Stimulated activated CD8-positive, alpha-beta memory T cell treated with anti-CD3 and anti-CD28 coated beads, Interleukin-15, amount 100 ng/mL, for 24 hours (primary cell): ENCODE measurements around the gene INAVA.
"Not testable (repeated sequence)": the region's sequence is repeated elsewhere in the genome, so short reads cannot be mapped to it uniquely, and the experiment has no call there.

Source experiments
- DNase-seq: peaks from one replicate; pipeline ENCODE4 v3.0.0-alpha.2; 2020; ENCODE audit warnings: low read depth

The INAVA gene

DNA sequence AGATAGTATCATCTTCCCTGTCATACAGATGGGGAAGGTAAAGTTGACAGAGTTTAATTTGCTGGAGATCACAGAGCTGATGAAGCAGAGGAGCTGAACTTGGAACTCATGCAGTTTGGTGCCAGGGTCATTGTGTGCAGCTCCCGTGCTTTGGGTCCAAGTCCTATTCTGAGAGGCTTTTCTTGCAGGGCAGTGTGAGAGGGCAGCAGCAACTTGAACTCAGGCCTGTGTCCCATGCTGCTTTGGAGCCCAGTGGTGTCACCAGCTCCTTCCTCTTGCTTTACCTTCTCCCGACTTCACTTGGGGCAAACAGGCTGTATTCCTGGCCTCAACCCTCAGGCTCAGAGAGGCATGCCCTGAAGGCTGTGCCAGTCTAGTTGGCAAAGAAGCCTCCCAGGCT, 24.7 kb downstream of the INAVA start:
- no peak for DNase-seq

GRCh38 chr1:200921571-200922110, 26.9 kb downstream of the INAVA start:
- DNase-seq: no peak

DNA sequence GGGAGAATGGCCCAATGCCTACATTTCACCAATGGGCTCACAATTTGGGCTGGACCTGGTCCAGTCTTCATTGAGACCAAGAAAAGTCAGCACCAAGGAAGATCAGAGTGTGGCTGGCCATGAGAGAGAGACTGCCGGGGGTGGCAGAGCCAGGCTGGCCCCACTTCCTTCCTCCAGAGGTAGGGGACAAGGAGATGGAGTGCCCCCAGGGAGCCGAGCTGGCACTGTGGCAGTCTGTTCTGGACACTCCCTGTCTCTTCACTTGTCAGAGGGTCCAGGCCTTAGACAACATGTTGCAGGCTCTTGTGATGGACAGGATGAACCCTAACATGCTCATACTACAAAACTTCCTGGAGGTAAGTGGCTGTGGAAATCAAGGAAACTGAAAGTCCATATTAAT, 27.7 kb downstream of the INAVA start:
- DNase-seq: no peak

- no peak for DNase-seq
These were observed 28.9 kb downstream of the INAVA start for GRCh38 chr1:200923601-200924000.

- no peak for DNase-seq
These were observed 31.1 kb downstream of the INAVA start for GRCh38 chr1:200925831-200926230.

GRCh38 chr1:200929530-200930278, 35.0 kb downstream of the INAVA start:
- no peak for DNase-seq

DNA sequence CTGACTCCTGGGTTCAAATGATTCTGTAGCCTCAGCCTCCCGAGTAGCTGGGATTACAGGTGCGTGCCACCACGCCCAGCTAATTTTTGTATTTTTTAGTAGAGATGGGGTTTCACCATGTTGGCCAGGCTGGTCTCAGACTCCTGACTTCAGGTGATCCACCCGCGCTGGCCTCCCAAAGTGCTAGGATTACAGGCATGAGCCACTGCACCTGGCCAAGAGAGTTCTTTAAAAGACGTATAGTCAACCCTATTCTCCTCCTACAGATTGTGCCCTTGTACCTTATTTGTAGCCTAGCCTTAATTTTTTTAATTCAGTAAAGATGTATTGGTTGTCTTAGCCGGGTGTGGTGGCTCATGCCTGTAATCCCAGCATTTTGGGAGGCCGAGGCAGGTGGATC, 35.6 kb downstream of the INAVA start:
- not testable (repeated sequence) for DNase-seq

GRCh38 chr1:200931776-200932175, 37.1 kb downstream of the INAVA start:
- no peak for DNase-seq

- no peak for DNase-seq
These were observed 40.1 kb downstream of the INAVA start for GRCh38 chr1:200934676-200935245.

DNA sequence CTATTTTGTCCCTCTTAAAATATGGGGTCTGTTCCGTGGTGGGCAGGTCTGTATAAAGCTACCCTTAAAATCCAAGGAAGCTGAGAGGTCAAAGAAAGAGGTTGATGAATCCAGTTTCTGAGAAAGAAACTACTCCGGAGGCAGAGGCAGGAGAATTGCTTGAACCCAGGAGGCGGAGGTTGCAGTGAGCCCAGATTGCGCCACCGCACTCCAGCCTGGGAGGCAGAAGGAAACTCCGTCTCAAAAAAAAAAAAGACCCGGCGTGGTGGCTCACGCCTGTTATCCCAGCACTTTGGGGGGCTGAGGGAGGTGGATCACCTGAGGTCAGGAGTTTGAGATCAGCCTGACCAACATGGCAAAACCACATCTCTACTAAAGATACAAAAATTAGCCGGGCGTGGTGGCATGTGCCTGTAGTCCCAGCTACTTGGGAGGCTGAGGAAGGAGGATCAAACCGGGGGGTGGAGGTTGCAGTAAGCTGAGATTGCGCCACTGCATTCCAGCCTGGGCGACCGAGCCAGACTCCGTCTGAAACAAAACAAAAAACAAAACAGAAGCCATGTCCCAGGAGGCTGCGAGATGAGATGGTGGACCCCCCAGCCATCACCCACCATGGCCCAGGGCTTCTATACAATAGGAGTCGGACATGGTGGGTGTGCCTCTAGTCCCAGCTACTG, 40.7 kb downstream of the INAVA start:
- not testable (repeated sequence) for DNase-seq

GRCh38 chr1:200938955-200939354, 44.3 kb downstream of the INAVA start:
- DNase-seq: no peak

DNA sequence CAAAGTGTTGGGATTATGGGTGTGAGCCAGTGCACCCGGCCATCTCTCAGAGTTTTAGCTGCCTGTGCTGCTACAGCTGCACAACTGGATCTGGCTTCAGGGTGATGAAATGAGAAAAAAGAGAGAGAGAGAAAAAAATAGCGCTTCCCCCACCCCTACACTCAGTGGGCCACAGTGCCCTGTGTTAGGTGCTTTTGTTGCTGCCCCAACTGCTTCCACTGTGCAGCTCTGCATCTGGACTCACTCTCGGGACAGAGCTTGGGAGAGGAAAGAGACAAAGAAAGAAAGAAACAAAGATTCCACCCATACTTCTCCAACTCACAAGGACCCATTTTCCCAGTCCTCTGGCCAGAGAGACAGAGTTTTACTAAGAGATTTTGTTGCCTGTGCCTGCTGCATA, 50.4 kb downstream of the INAVA start:
- DNase-seq: no peak

GRCh38 chr1:200947059-200947566, 52.4 kb downstream of the INAVA start:
- DNase-seq: no peak

DNA sequence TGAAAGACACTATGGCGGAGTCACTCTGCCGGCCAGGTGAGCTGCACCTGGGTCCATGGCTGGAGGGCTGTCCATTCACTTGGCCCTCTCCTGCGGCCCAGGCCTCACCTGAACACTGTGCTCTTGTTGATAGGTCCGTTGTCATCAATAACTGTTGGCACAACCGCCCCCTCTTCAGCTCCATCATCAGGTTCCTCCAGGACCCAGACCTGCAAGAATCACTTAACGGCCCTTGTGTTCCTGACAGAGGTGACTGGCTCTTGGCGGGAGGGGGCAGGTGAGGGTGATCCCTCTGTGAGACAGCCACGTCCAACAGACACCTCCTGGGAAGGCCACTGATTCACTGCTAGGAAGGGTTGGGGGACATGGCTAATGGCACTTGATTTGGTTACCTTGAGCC, 54.9 kb downstream of the INAVA start:
- DNase-seq: no peak

DNA sequence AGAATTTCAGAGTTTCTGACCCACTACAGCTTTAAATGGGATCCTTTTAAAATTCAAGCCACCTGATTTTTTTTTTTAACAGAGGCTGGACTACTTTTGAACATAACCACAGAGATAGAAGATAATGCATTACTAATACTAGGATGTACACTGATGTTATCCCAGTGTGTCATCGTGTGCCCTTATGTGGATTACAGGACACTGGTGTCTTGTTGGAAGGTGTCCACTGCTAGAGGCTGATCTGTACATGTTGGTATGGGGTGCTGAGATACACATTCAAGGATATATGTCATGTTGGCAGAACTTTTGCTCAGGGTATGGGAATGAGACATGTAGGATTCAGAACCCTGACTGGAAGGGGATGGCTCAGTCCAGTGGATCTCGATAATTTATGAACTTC, 56.3 kb downstream of the INAVA start:
- no peak for DNase-seq

DNA sequence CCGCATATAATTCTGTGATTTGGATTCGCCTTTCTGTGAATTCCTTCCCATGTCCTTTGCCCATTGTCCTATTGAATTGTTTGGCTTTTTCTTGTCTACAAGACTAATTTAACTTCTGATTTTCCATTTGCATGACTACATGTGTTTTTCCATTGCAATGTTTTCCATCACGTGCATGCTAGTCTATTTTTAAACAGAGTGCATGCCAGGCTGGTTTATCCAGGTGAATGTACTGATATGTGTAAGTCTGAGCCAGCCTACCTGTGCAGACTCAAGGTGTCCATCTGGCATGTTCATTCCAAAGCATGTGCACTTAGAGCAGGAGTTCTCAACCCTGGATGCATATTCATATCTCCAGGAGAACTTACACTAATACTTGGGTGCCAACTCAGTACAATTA, 59.7 kb downstream of the INAVA start:
- no peak for DNase-seq

DNA sequence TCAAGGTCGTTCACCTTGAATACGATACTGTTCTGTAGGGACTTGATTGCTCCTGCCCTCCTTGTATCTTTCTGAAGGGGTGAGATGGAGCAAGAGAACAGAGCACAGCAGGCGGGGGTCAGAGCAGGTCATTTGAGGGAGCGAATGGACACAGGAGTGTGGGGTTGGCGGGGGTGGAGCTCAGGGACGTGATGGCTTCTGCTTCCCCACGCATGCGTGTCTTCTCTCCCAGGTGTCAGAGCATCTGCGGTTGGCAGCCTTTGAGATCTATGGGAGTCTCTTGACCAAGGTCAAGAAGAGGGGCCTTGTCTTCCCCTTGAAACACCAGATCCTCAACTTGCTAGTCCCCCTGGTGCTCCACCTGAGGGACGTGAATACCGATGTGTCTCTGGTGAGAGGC, 63.9 kb downstream of the INAVA start:
- no peak for DNase-seq

- DNase-seq: no peak
These were observed 64.8 kb downstream of the INAVA start for GRCh38 chr1:200959411-200959921.

DNA sequence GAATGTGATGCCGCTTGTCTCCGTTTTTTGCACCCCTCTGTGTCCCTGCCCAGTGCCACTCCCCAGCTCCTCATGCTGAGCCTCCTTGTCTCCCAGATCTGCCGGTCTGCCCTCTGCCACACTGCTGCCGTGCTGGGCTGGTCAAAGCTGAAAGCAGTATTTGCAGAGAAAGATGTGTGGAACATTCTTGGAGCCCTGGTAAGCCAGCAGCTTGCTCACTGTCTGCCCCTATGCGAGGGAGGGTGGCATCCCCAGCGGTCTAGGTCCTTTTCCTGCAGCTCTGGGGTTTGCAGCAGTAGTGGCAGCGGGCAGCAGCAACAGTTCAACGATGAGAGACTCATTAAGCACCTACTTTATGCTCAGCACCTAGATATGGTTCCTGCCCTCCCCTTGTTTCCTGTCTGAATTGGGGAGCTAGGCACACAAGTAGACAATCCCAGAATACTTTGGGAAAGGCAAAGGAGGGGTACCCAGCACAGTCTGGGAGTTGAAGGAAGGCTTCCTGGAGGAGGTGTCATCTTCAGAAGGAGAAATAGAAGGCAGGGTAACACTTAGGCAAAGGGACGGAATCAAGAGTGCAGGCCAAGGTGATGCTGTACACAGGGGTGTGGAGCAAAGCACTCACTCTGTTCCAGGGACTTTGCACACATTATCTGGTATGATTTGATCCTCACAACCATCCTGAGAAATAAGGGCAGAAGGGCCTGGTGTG, 65.7 kb downstream of the INAVA start:
- DNase-seq: no peak

- DNase-seq: no peak
These were observed 66.2 kb downstream of the INAVA start for GRCh38 chr1:200960948-200961340.

DNA sequence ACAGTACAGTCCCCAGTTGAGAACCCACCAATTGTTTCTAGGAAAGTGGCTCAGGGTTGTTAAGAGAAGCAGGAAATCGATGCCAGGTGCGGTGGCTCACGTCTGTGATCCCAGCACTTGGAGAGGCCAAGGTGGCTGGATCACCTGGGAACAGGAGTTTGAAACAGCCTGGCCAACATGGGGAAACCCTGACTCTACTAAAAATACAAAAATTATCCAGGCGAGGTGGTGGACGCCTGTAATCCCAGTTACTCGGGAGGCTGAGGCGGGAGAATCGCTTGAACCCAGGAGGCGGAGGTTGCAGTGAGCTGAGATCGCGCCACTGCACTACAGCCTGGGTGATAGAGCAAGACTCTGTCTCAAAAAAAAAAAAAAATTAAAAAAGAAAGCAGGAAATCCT, 67.5 kb downstream of the INAVA start:
- DNase-seq: not testable (repeated sequence)

GRCh38 chr1:200962631-200963030, 67.9 kb downstream of the INAVA start:
- DNase-seq: no peak
